ENCODE data around the gene RANBP2. TPM values are rescaled to one million over a fixed set of nuclear protein-coding genes. Genes with fewer than 3 reads are reported as not detected.
"Not testable (repeated sequence)": the region's sequence is repeated elsewhere in the genome, so short reads cannot be mapped to it uniquely, and the experiment has no call there.

RANBP2 gene
- polyA plus RNA-seq = 10 to 100 TPM; 10.6 to 18.2 (median 13.6) TPM

DNA sequence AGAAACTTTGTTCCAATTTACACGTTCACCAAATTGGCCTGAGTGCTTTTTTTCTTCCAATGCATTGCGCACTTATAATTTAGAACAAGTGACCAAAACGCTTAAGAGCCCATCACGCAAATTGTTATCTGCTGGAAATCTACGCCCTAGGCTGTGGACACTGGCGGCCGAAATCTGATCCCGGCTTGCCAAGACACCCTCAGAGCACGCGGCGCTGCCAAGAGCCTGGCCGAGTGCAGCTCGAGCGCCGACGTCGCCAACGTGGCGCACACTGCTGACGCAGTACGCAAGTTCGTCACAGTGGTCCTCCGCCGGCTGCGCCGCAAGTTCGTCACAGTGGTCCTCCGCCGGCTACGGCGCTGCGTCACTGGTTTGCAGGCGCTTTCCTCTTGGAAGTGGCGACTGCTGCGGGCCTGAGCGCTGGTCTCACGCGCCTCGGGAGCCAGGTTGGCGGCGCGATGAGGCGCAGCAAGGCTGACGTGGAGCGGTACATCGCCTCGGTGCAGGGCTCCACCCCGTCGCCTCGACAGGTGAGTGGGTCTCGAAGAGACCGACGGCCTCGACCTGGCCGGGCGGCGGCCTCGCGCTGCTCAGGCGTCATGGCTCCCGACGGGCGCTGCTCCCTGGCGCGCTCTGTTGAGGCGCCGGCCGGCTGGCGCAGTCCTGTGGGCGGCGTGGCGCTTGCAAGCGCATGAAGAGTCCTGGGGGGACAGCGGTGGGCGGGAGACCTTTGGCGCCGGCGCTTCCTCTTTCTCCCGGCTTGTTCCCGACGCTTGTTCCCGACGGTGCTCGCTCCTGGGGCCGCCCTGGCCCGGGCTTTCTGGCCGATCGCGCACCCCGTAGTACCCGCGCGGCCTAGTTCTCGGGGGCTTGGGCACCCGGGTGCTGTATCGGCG, at the start of gene RANBP2:
Gene RANBP2, plus strand, starts transcription at position 334 of the 896 bp plus-strand sequence. Its CDS starts 125 bp downstream, at position 459.
- WGBS, 3 donors = 0% methylated on average over 68 to 97 of the region's 97 CpGs

GRCh38 chr2:108670282-108670681, 49.0 kb upstream of the RANBP2 start:
- WGBS, 3 donors = 25 to 81% (median 50%) methylated on average over 1 of the region's 1 CpG
- not testable (repeated sequence) for H3K27ac ChIP-seq (ENCODE audit: low read depth, low read length)

More for the DNA sequence above, at the start of gene RANBP2:
- H3K27ac ChIP-seq (ENCODE audit: low read depth, low read length) = peak within 1 kb of the TSS; percentile 97

- 33 to 37% methylated on average over 1 of the region's 6 CpGs; no CpG with 5 or more reads in 1 of the 3 donors for WGBS, 3 donors
- H3K27ac ChIP-seq (ENCODE audit: low read depth, low read length) = not testable (repeated sequence)
These were observed 47.0 kb upstream of the RANBP2 start for GRCh38 chr2:108672200-108672805.

GRCh38 chr2:108676522-108676921, 42.8 kb upstream of the RANBP2 start:
- 100% methylated on average over 1 of the region's 1 CpG; no CpG with 5 or more reads in 2 of the 3 donors for WGBS, 3 donors
- not testable (repeated sequence) for H3K27ac ChIP-seq (ENCODE audit: low read depth, low read length)

DNA sequence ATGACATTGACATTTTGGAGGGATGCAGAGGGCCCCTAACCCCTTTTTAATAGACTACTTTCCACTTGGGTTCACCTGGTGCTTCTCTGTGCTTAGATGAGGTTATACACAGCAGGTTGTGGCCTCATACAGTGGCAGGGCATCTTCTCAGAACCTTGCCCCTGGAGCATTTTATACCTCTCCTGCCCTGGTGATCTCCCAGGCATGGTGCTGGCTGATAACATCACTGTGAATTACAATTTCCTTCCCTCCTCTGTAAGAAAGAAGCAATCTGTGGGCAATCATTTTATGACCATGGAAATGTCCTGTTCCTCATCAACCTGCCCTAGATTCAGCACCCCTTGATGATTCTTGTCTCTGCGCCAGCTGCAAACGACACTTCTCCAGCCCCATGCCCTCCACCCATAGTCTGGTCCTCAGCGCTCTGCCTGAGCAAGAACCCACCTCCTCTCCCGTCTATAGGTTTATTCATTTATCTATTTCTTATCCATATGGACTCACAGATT, 42.0 kb upstream of the RANBP2 start:
- 66 to 77% (median 75%) methylated on average over 4 of the region's 4 CpGs for WGBS, 3 donors
- not testable (repeated sequence) for H3K27ac ChIP-seq (ENCODE audit: low read depth, low read length)

DNA sequence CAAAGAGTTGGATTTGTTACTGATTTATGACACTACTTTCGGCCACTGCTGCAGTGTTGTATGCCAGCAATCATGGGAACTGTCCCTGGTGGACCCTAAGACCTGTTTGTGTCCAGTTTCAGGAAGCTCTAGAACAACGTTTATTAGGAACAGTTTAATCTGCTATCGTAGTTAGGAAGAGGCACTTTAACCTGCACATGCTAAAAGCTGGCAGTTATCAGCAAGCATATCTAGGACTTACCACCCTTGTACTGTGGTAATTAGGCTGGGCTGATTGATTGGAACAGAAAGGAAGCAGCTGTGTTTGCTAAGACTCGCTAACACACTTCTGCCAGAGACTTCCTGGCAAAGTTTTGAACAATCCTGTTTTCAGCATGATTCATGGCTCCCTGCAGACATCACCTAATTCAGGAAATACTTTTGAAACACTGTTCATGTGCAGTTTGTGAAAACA, 41.1 kb upstream of the RANBP2 start:
- WGBS, 3 donors = 6 to 15% (median 11%) methylated on average over 4 of the region's 4 CpGs
- not testable (repeated sequence) for H3K27ac ChIP-seq (ENCODE audit: low read depth, low read length)

DNA sequence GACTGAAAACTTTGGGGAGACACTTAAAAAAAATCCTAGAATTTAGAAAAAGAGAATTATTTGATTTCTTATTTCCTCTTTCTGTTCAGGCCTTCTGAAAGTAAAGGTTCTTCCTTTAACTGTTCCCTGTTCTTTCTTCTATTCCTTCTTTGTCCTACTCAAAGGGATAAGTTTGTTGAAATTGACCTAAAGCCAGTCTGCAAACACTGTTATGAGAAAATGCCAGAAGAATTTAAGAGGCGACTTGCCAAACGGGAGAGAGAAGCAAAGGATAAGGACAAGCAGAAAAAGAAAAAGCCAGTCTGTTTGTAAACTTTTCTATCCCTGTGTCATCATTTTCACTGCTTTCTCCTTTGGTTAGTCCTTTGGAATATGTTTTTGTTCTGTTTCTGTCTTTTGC, 38.5 kb upstream of the RANBP2 start:
- not testable (repeated sequence) for H3K27ac ChIP-seq (ENCODE audit: low read depth, low read length)
- no CpG with 5 or more reads among the region's 2 CpGs for WGBS, 3 donors

GRCh38 chr2:108688818-108689756, 30.2 kb upstream of the RANBP2 start:
- WGBS, 3 donors = 75 to 91% (median 89%) methylated on average over 3 to 6 of the region's 15 CpGs
- H3K27ac ChIP-seq (ENCODE audit: low read depth, low read length) = not testable (repeated sequence)

GRCh38 chr2:108690001-108690400, 29.3 kb upstream of the RANBP2 start:
- WGBS, 3 donors = no CpG with 5 or more reads among the region's 1 CpG
- not testable (repeated sequence) for H3K27ac ChIP-seq (ENCODE audit: low read depth, low read length)

GRCh38 chr2:108691447-108691846, 27.8 kb upstream of the RANBP2 start:
- H3K27ac ChIP-seq (ENCODE audit: low read depth, low read length) = no peak overlapping the region
- WGBS, 3 donors = 97 to 98% (median 97%) methylated on average over 7 of the region's 7 CpGs

- WGBS, 3 donors = 32 to 44% (median 43%) methylated on average over 3 of the region's 3 CpGs
- no peak overlapping the region for H3K27ac ChIP-seq (ENCODE audit: low read depth, low read length)
These were observed 18.1 kb upstream of the RANBP2 start for GRCh38 chr2:108701208-108701607.

DNA sequence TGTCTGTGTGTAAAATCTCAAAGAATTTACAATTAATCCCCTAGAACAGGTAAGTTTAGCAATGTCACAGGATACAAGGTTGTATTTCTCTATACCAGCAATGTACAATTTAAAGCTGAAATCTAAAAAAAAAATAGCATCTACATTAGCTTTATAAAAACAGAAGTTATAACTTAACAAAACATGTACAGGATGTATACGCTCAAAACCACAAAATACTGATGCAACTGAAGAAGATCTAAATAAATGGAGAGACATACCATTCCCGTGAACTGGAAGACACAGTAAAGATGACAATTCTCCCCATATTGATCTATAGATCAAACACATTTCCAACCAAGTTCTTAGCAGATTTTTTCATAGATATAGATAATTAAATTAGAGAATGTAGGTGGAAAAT, 17.5 kb upstream of the RANBP2 start:
- H3K27ac ChIP-seq (ENCODE audit: low read depth, low read length) = no peak overlapping the region
- whole genome bisulfite sequencing, 3 donors = 55 to 94% (median 69%) methylated on average over 2 of the region's 2 CpGs

GRCh38 chr2:108704871-108705270, 14.4 kb upstream of the RANBP2 start:
- no peak overlapping the region for H3K27ac ChIP-seq (ENCODE audit: low read depth, low read length)
- 96 to 100% (median 100%) methylated on average over 1 of the region's 1 CpG for WGBS, 3 donors

- H3K27ac ChIP-seq (ENCODE audit: low read depth, low read length) = no peak overlapping the region
These were observed 12.0 kb upstream of the RANBP2 start for GRCh38 chr2:108707300-108707699.

DNA sequence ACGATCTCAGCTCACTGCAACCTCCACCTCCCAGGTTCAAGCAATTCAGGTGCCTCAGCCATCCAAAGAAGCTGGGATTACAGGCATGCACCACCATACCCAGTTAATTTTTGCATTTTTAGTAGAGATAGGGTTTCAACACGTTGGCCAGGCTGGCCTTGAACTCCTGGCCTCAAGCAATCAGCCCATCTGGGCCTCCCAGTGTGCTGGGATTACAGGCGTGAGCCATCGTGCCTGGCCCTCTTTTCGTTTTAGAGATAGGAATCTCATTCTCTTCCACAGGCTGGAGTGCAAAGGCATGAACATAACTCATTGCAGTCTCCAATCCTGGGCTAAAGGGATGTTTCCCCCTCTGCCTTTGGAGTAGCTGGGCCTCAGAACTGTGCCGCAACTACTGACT, 2.3 kb upstream of the RANBP2 start:
- WGBS, 3 donors = 62 to 79% (median 74%) methylated on average over 6 of the region's 6 CpGs
- not testable (repeated sequence) for H3K27ac ChIP-seq (ENCODE audit: low read depth, low read length)

- 48 to 84% (median 77%) methylated on average over 9 of the region's 9 CpGs for WGBS, 3 donors
- not testable (repeated sequence) for H3K27ac ChIP-seq (ENCODE audit: low read depth, low read length)
These were observed 6.8 kb downstream of the RANBP2 start for GRCh38 chr2:108726048-108726447.

- not testable (repeated sequence) for H3K27ac ChIP-seq (ENCODE audit: low read depth, low read length)
- 96 to 98% (median 96%) methylated on average over 6 of the region's 6 CpGs for WGBS, 3 donors
These were observed 15.4 kb downstream of the RANBP2 start for GRCh38 chr2:108734656-108735055.

DNA sequence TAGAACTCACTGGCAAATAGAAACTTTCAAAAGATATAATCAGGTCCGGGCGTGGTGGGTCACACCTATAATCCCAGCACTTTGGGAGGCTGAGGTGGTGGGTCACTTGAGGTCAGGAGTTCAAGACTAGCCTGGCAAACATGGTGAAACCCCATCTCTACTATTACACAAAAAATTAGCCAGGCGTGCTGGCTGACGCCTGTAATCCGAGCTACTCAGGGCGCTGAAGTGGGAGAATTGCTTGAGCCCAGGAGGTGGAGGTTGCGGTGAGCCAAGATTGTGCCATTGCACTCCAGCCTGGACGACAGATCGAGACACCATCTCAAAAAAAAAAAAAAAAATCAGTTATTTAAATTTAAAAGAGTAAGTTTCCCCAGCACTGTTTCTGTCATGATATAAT, 38.7 kb downstream of the RANBP2 start:
- not testable (repeated sequence) for H3K27ac ChIP-seq (ENCODE audit: low read depth, low read length)
- WGBS, 3 donors = 97 to 98% (median 98%) methylated on average over 9 of the region's 9 CpGs

All from adipose tissue (tissue), 3 donors.